GM12874 (cell line): ENCODE results near the gene RGS9BP.

Experiments used
- CTCF ChIP-seq: IDR thresholded peaks from 2 replicates; pipeline ENCODE4 v1.5.1; 2011; ENCODE audit warnings: low read depth, mild to moderate bottlenecking, control low read depth, low read length, moderate library complexity; ENCODE audit not compliant: insufficient read depth

Gene RGS9BP

DNA sequence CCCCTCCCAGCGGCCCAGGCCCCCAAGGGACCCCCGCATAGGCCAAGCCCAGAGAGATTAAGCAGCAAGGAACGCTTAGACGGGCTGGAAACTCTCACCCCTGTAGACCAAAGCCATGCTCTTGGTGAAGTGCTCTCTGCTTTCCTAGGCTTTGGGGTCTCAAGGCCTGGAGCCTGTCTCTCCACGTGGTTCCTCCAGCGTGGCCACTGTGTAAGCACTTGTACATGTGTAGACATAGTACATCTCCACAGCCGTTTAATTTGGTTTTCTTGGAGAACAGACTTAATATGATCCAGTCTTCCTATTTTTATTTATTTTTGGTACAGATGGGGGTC, 17.0 kb downstream of the RGS9BP start:
- TF ChIP-seq CTCF: no peak

GRCh38 chr19:32702010-32702409, 26.4 kb downstream of the RGS9BP start:
- TF ChIP-seq CTCF: no peak

GRCh38 chr19:32708457-32708856, 32.8 kb downstream of the RGS9BP start:
- TF ChIP-seq CTCF: no peak

GRCh38 chr19:32709032-32709431, 33.4 kb downstream of the RGS9BP start:
- TF ChIP-seq CTCF: no peak

- TF ChIP-seq CTCF: no peak
Measured at GRCh38 chr19:32711747-32712146, 36.1 kb downstream of the RGS9BP start.

DNA sequence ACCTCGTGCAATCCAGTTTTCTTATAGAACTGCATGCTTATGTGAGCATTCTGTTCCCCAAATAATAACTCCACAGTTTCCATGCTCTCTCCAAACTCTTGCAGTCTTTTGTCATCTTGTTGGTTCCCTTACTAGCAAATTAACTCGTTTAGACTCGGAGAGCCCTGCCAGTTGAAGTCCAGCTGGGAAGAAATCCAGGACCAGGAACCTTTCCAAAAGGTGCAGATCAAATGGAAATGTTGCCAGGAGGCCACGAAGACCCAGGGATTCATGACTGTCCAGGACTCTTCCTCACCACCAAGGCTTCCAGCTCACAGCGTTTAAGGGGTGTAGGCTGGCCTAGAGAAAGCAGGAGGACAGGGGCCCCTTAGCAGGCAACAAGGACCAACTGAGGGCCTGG, 41.8 kb downstream of the RGS9BP start:
- no peak for TF ChIP-seq CTCF

GRCh38 chr19:32718286-32718685, 42.6 kb downstream of the RGS9BP start:
- no peak for TF ChIP-seq CTCF

GRCh38 chr19:32719611-32720059, 44.0 kb downstream of the RGS9BP start, which contains the start of gene TDRD12:
Gene TDRD12, plus strand, starts transcription at chr19:32719767. Its CDS starts 306 bp downstream, at chr19:32720073.
- no peak for TF ChIP-seq CTCF
